SK-N-SH (cell line): ENCODE data around the gene NDP.

ENCODE experiments used
- CTCF ChIP-seq: fragments of 200-600 bp; sonication (generic); IDR thresholded peaks from 2 replicates; pipeline ENCODE4 v1.6.1; 2017; ENCODE audit warnings: antibody characterized with exemption, mild to moderate bottlenecking, moderate library complexity
- EP300 ChIP-seq, 2 experiments: IDR thresholded peaks; 2 replicates each; pipeline versions ENCODE4 v1.4.0 to v1.6.1; 2012; ENCODE audit warnings: borderline replicate concordance in 1 of 2, low read depth in 1 of 2, low read length in 1 of 2
- FOXM1 ChIP-seq: IDR thresholded peaks from 2 replicates; pipeline ENCODE4 v1.4.0; 2012; ENCODE audit warnings: low read depth, mild to moderate bottlenecking
- GATA2 ChIP-seq: sonication (generic); formaldehyde crosslinking; IDR thresholded peaks from 2 replicates; pipeline ENCODE4 v1.5.0; 2020; ENCODE audit warnings: mild to moderate bottlenecking, missing genetic modification reagents
- NFIC ChIP-seq: IDR thresholded peaks from 2 replicates; pipeline ENCODE4 v1.4.0; 2012; ENCODE audit warnings: borderline replicate concordance
- POLR2AphosphoS5 ChIP-seq: IDR thresholded peaks from 2 replicates; pipeline ENCODE4 v1.6.1; 2012; ENCODE audit warnings: low read depth, low read length
- RAD21 ChIP-seq: IDR thresholded peaks from 2 replicates; pipeline ENCODE4 v1.6.1; 2012; ENCODE audit warnings: mild to moderate bottlenecking, low read length
- TAF1 ChIP-seq: IDR thresholded peaks from 2 replicates; pipeline ENCODE4 v1.6.1; 2012; ENCODE audit warnings: low read depth, mild to moderate bottlenecking, low read length, moderate library complexity, borderline replicate concordance
- TCF12 ChIP-seq: IDR thresholded peaks from 2 replicates; pipeline ENCODE4 v1.4.0; 2012
- TEAD4 ChIP-seq: IDR thresholded peaks from 2 replicates; pipeline ENCODE4 v1.4.0; 2012; ENCODE audit warnings: mild to moderate bottlenecking, borderline replicate concordance; ENCODE audit not compliant: insufficient read depth
- USF2 ChIP-seq: fragments of 150-350 bp; IDR thresholded peaks from 2 replicates; pipeline ENCODE4 v1.6.1; 2017; ENCODE audit warnings: antibody characterized with exemption, low read length, low read depth, borderline replicate concordance
- YY1 ChIP-seq: IDR thresholded peaks from 2 replicates; pipeline ENCODE4 v1.4.0; 2012; ENCODE audit warnings: low read depth, mild to moderate bottlenecking
- TF ChIP-seq, protein P1 (sequence below): IDR thresholded peaks from 2 replicates; pipeline ENCODE4 v1.4.0; 2012; ENCODE audit warnings: low read depth, borderline replicate concordance
- TF ChIP-seq, protein P2 (sequence below): IDR thresholded peaks from 2 replicates; pipeline ENCODE4 v1.4.0; 2012; ENCODE audit warnings: low read depth

GRCh38 chrX:44022964-44023363, 49.8 kb upstream of the NDP start:
- TF ChIP-seq CTCF (no peak), USF2 (no peak), EP300 (IDR thresholded peaks at IDR 0.05; ENCODE audit: borderline replicate concordance in 1 of 2, low read depth in 1 of 2, low read length in 1 of 2) (no peak), TEAD4 (no peak), POLR2AphosphoS5 (no peak), TAF1 (no peak), TCF12 (no peak), RAD21 (no peak), YY1 (no peak), NFIC (no peak), FOXM1 (no peak), GATA2 (CRISPR knock-in tag) (no peak)
- TF ChIP-seq, protein P1, sequence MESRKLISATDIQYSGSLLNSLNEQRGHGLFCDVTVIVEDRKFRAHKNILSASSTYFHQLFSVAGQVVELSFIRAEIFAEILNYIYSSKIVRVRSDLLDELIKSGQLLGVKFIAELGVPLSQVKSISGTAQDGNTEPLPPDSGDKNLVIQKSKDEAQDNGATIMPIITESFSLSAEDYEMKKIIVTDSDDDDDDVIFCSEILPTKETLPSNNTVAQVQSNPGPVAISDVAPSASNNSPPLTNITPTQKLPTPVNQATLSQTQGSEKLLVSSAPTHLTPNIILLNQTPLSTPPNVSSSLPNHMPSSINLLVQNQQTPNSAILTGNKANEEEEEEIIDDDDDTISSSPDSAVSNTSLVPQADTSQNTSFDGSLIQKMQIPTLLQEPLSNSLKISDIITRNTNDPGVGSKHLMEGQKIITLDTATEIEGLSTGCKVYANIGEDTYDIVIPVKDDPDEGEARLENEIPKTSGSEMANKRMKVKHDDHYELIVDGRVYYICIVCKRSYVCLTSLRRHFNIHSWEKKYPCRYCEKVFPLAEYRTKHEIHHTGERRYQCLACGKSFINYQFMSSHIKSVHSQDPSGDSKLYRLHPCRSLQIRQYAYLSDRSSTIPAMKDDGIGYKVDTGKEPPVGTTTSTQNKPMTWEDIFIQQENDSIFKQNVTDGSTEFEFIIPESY: no peak
- TF ChIP-seq, protein P2, sequence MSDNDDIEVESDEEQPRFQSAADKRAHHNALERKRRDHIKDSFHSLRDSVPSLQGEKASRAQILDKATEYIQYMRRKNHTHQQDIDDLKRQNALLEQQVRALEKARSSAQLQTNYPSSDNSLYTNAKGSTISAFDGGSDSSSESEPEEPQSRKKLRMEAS: no peak
